Effector memory CD8-positive, alpha-beta T cell (primary cell): Measurements from ENCODE around the gene ACTN4.

ENCODE experiments used
- ATAC-seq: fragments of 150-1000 bp; cut with Tn5 transposase; replicated peaks from 2 replicates; pipeline ENCODE4 v1.10.0; 2021; ENCODE audit warnings: mild to moderate bottlenecking, moderate library complexity
- DNase-seq, 3 experiments: peaks; one replicate each; pipeline ENCODE4 v3.0.0; 2021
- H3K27ac Mint-ChIP-seq, 2 donors: one replicate each; pipeline ENCODE4 v1.8.0; 2022; ENCODE audit warnings: mild to moderate bottlenecking in 2 of 2, mixed read lengths in 2 of 2, moderate library complexity in 2 of 2
- H3K27me3 Mint-ChIP-seq, 2 donors: one replicate each; pipeline ENCODE4 v1.8.0; 2022; ENCODE audit warnings: mixed read lengths in 2 of 2
- H3K36me3 Mint-ChIP-seq: one replicate; pipeline ENCODE4 v1.8.0; 2022; ENCODE audit warnings: mild to moderate bottlenecking, moderate library complexity, mixed read lengths; ENCODE audit not compliant: insufficient read depth
- H3K4me1 Mint-ChIP-seq, 2 donors: one replicate each; pipeline ENCODE4 v1.8.0; 2022; ENCODE audit warnings: low read depth in 2 of 2, mixed read lengths in 2 of 2
- H3K4me3 Mint-ChIP-seq, 2 donors: one replicate each; pipeline ENCODE4 v1.8.0; 2022; ENCODE audit warnings: mild to moderate bottlenecking in 2 of 2, mixed read lengths in 2 of 2, moderate library complexity in 2 of 2
- H3K9me3 Mint-ChIP-seq, 2 donors: one replicate each; pipeline ENCODE4 v1.8.0; 2022; ENCODE audit warnings: mixed read lengths in 2 of 2

The ACTN4 gene

DNA sequence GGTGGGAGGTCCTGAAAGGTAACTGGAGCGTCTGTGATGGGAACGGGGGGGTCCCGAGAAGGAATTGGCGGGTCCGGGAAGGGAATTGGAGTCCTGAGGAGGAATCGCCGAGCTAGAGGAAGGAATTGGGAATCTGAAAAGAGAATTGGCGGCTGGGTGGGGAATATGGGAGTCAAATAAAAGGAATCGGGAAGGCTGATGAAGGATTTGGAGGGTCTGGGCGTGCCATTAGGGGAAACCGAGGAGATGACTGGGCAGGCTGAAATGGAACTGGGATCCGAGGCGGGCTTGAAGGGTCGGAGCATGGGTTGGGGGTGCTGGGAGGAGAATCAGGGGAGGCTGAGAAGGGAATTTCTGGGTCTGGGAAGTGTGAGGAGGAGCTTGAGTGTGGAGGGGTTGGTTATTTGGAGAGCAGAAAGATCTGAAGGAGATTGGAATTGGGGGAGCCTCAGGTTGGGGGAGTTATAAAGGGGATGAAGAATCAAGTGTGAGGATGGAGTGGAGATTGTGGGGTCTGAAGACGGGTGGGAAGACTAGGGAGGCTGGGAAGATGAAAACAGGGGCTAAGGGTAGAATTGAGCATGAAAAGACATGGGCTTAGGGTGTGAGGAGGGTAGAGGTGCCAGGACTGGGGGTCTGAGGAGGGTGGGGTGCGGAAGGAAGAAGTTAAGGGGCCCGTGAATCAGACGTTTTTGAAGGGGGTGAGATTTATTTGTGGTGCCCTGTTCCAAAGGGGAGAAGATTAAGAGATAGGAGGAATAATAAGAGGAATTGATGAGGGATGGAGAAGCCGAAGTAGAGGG, 718 bp downstream of the ACTN4 start:
- peaks cover 46 to 49% of the 10 kb centered on the region in 2 donors for H3K4me1 Mint-ChIP-seq
- no peaks in the 10 kb centered on the region for H3K27me3 Mint-ChIP-seq
- ATAC-seq (no peak), DNase-seq (no peak)
- peaks cover 17% of the 10 kb centered on the region for H3K36me3 Mint-ChIP-seq
- H3K9me3 Mint-ChIP-seq = no peaks in the 10 kb centered on the region
- peak overlapping the region; percentile 93 to 100 for H3K4me3 Mint-ChIP-seq
- H3K27ac Mint-ChIP-seq = peak overlapping the region; percentile 95 to 99

DNA sequence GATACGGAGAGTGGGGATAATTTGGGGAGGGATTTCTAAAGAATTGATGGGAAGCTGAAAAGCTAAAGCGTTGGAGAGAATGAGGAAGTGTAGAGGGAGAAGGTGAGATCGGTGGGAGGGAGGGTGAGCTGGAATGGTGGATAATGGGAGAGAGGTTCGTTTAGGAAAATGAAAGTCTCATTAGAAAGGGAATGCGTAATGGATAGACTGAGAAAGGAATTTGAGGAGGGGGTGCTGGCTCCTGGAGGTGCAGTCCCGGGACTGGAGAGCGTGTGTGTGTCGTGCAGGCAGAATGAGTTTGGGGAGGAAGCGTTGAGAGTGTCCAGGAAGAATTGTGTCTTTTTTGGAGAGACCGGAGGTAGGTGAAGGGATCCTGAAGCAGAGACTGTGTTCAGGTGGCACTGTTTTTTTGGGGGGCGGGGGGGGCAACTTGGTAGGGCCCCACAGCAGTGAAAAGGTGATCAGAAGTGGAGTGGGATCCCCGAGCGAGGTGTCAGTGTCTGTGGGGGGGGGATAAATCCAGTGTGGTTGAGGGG, 1.4 kb downstream of the ACTN4 start:
- Mint-ChIP-seq H3K27me3 (no peaks in the 10 kb centered on the region), H3K4me3 (peak overlapping the region; percentile 93 to 100), H3K4me1 (peaks cover 52 to 54% of the 10 kb centered on the region in 2 donors), H3K27ac (peak overlapping the region; percentile 95 to 99), H3K36me3 (peaks cover 17% of the 10 kb centered on the region), H3K9me3 (no peaks in the 10 kb centered on the region)
- DNase-seq (no peak), ATAC-seq (no peak)

DNA sequence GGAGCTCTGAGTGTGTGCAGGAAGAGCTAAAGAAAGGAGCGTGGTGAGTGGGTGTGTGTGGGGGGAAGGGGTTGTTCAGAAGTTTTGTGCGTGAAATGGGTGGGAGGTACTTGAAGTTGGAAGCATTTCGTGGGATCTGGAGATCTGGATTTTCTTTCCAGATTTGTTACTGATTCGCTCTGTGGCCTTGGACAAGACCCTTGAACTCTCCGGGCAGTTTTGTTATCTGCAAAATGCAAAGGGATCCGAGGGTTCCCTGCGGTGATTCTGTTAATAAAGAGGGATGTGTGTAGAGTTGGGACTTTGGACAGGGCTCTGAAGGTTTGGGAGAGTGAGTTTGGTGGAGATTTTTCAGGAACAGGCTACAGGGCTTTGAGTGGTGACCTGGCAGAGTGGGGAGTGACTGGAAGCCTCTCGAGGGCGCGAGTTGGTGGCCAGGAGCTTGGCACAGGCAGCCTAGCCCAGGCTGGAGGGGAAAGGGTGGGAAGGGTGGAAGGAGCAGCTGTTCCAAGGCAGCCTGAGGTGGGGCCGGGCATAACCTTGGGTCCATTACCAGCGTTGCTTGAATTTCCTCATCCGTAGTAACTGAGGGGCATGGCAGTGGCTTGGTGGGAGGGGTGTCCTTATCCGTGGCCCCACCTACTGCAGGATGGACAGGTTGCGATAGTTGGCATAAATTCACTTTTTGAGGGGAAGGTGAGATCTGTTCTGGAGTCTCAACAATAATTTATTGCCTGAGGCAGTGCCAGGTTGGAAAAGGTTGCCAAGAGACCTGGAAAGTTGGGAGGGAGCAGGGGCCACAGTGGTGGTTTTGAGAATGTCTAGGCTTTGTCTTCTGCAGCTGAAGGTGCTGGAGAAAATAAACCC, 2.1 kb downstream of the ACTN4 start:
- peaks cover 17% of the 10 kb centered on the region for H3K36me3 Mint-ChIP-seq
- no peak for ATAC-seq
- H3K4me3 Mint-ChIP-seq = peak overlapping the region; percentile 93 to 100
- H3K27ac Mint-ChIP-seq = peak overlapping the region; percentile 95 to 99
- H3K27me3 Mint-ChIP-seq = no peaks in the 10 kb centered on the region
- H3K4me1 Mint-ChIP-seq = peaks cover 53 to 56% of the 10 kb centered on the region in 2 donors
- no peak for DNase-seq
- H3K9me3 Mint-ChIP-seq = no peaks in the 10 kb centered on the region

DNA sequence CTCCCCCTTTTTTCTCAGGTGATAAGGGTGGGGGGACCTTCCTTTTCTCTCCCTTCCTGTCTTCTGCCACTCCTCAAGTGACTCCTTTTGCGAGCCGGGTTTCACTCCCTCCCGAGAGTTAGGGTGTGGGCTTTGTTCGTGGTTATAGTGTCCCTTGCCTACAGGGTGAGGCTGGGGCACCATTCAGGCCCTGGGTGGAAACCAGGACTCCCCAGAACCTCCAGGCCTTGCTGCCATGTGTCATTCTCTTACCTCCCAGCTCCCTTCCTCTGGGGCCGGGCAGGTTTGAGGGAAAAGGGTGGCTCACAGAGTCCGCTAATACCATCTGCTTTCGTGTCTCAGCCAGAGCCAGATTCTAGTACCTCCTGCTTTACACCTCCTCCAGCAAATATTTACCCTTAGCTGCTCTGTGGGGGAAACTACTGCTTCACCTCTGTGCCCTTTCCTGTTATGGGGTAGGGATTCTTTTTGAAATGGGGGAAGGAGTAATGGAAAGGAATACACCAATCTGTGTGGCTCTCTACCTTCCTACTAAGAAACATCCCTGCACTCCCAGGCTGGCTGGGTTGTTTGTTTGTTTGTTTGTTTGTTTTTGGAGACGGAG, 2.8 kb downstream of the ACTN4 start:
- Mint-ChIP-seq H3K9me3 (no peaks in the 10 kb centered on the region), H3K27ac (peak overlapping the region; percentile 95 to 99), H3K36me3 (peaks cover 17% of the 10 kb centered on the region), H3K4me1 (peaks cover 60 to 64% of the 10 kb centered on the region in 2 donors), H3K27me3 (no peaks in the 10 kb centered on the region), H3K4me3 (peak overlapping the region; percentile 93 to 100)
- ATAC-seq = no peak
- DNase-seq = no peak

DNA sequence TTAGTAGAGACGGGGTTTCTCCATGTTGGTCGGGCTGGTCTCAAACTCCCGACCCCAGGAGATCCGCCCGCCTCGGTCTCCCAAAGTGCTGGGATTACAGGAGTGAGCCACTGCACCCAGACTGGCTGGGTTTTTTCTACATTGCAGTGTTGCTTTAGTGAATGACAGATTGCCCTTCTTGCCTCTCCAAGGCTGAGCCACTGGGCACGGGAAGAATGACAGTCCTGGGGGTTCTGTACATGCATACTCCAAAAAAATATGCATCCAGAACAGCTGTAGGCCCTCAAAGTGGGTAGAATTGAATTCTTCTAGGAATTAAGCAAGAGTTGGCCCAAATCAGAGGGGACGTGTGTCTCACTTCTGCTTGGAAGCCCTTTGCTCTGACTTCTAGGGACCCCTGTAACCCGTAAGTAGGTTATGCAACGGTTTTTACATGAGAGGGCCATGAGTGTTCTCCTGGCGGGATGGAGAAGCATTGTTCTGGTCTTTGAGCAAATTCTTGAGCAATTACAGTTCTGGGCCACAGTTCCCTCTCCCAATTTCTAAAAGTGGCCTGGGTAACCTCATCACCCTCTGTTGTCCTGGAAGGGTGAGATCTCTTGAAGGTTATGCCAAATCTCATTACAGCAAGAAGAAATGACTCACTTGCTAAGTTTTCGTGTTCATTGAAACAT, 3.6 kb downstream of the ACTN4 start:
- no peaks in the 10 kb centered on the region for H3K27me3 Mint-ChIP-seq
- peaks cover 18% of the 10 kb centered on the region for H3K36me3 Mint-ChIP-seq
- H3K4me1 Mint-ChIP-seq = peaks cover 68 to 71% of the 10 kb centered on the region in 2 donors
- peak overlapping the region; percentile 93 to 100 for H3K4me3 Mint-ChIP-seq
- H3K27ac Mint-ChIP-seq = peak overlapping the region; percentile 95 to 99
- no peak for DNase-seq
- ATAC-seq = no peak
- H3K9me3 Mint-ChIP-seq = no peaks in the 10 kb centered on the region

DNA sequence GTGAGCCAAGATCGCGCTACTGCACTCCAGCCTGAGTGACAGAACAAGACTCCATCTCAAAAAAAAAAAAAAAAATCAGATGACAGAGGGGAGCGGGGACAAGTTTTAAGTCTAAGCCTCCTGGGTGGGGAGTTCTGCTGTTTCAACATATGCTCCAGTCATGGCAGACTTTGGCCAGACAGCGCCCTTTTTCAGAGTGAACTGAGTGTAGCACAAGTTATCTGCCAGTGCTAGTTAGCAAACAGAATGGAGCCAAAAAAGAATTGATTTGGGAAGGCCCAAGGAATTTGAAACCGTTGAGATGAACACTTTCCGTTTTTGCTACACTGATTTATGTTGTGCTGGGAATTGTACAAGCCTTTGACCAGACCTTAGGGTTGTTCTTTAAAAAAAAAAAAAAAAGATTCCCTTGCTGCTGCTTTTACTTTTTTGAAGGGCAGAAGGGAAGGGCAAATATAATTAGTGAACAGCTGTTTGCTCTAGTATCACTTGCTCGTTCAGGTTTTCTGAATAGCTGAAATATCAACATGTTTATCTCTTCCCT, 5.7 kb downstream of the ACTN4 start:
- DNase-seq (no peak), ATAC-seq (no peak)
- Mint-ChIP-seq H3K36me3 (peaks cover 28% of the 10 kb centered on the region), H3K27me3 (no peaks in the 10 kb centered on the region), H3K4me1 (peaks cover 78 to 89% of the 10 kb centered on the region in 2 donors), H3K27ac (peak overlapping the region; percentile 90 to 95), H3K9me3 (no peaks in the 10 kb centered on the region), H3K4me3 (no peak overlapping the region)

DNA sequence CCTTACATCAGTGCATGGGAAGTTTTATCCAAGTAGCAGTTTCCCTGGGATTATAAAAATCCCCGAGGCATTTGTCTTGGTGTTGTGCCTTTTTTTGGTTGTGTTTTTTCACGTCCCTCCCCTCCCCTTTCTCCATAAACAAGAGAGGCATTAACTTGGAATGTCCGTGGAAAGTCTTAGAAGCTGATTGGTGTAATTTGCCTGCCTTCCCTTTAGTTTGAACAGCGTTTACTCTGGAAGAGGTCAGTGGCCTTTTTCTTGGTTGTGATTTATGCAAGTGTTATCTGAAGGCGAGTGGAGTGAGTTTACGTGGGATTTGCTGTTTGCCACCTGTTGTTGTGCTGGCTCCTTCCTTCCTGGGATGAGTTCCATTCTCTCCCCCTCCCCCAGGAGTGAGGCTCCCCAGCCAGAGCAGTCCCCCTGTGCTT, 7.2 kb downstream of the ACTN4 start:
- peaks cover 75 to 86% of the 10 kb centered on the region in 2 donors for H3K4me1 Mint-ChIP-seq
- peak overlapping the region; percentile 19 to 40 for H3K4me3 Mint-ChIP-seq
- H3K36me3 Mint-ChIP-seq = peaks cover 30% of the 10 kb centered on the region

DNA sequence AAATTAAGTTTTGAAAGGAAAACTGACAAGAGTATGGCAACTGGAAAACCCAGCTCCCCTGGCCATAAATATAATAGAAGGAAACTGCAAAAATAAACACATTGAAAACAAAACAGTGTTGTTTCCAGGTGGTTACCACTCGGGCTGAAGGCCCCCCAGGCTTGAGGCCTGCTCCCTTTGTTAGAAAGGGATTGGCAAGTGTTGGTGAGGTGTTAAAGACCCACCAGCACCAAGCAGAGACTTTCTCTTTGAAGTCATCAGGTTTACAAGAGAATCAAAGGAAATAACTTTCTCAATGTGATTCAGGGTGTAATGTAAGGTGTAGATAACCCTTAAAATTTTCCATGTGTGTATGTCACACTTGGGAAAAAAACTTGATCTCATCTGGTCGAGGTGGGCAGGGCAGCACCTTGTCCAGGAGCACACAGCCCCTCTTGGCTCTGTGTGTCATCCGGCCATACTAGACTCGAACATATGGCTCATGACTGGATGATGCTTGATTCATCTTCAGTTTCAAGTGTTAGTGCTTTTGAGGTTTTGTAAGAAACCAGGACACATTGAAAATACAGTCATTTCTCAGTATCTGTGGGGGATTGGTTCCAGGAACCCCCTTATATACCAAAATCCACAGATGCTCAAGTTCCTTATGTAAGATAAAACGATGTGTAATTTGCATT, 7.8 kb downstream of the ACTN4 start:
- ATAC-seq (peak; percentile 13), DNase-seq (no peak)
- Mint-ChIP-seq H3K27ac (peak overlapping the region; percentile 80 to 90), H3K4me1 (peaks cover 76 to 86% of the 10 kb centered on the region in 2 donors), H3K36me3 (peaks cover 30% of the 10 kb centered on the region), H3K27me3 (no peaks in the 10 kb centered on the region), H3K9me3 (no peaks in the 10 kb centered on the region), H3K4me3 (peak overlapping the region; percentile 19 to 40)

More for the DNA sequence above, 7.2 kb downstream of the ACTN4 start:
- Mint-ChIP-seq H3K27ac (peak overlapping the region; percentile 80 to 90), H3K27me3 (no peaks in the 10 kb centered on the region), H3K9me3 (no peaks in the 10 kb centered on the region)
- ATAC-seq (no peak), DNase-seq (no peak)

DNA sequence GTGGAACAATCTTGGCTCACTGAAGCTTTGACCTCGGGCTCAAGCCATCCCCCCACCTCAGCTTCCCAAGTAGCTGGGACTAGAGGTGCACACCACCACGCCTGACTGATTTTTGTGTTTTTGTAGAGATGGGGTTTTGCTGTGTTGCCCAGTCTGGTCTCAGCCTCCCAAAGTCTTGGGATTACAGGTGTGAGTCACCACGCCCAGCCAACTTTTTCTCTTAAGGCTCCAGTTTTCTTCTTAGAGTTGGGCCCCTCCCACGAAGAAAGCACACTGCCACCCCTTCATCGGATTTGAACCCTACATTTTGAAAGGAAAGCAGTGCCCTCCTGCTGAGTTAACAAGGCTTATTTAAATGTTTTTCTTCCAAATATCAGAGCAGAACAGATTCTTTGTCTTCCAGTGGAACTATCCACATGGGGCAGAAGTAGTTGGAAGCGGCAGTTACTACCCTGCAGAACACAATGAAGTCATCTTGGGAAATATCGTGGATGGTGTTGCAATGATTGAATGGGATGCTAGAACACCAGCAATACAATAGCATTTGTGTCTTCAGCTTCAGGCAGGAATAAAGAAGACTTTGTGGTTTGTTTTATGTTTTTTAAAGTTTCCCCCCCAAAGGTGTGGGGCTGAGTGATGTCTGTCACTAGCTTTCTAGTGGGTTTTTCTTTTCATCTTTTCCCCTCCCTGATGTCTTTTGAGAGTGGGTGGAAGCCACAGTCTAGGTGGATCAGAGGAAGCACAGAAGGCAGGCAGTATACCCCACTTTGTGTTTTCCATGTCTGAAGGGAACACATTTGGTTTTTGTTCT, 8.9 kb downstream of the ACTN4 start:
- DNase-seq = peak; percentile 35 to 40 (median 36)
- Mint-ChIP-seq H3K4me3 (peak overlapping the region; percentile 19 to 40), H3K27ac (peak overlapping the region; percentile 80 to 90), H3K36me3 (peaks cover 26% of the 10 kb centered on the region), H3K9me3 (no peaks in the 10 kb centered on the region), H3K4me1 (peaks cover 79 to 85% of the 10 kb centered on the region in 2 donors), H3K27me3 (no peaks in the 10 kb centered on the region)
- peak; percentile 86 for ATAC-seq

DNA sequence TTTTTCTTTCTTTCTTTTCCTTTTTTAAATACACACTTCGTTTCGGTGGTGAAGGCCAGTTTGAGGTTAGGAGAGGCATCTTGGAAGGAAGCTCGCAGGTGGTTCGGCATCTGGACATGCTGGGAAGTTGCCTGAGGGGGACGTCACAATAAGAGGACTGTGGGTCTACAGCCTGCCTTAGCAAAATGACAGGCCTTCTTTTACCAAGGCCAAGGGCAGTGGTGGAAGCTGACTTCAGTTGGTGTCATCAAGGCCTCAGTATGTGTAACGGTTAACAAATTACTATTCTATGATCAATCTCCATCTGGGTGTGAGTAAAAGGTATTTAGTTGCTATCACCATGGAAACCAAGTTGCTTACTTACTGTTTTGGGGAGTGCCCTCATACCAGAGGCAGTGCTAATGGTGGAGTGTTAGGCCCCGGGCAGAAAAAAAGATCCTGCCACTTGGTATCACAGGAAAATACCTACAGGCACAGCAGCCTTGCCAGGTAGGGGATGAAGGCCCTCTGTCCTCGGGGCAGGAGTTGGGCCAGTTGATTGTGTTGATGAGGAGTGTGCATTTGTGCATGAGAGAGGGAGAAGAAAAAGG, 10.3 kb downstream of the ACTN4 start:
- Mint-ChIP-seq H3K27ac (peak overlapping the region; percentile 80 to 90), H3K27me3 (no peaks in the 10 kb centered on the region), H3K9me3 (no peaks in the 10 kb centered on the region), H3K36me3 (peaks cover 25% of the 10 kb centered on the region), H3K4me1 (peaks cover 72 to 78% of the 10 kb centered on the region in 2 donors), H3K4me3 (peak overlapping the region; percentile 19 to 40)
- ATAC-seq = peak; percentile 47
- no peak for DNase-seq
